ENCODE results near the gene NFX1. TPM values are rescaled to one million over a fixed set of nuclear protein-coding genes. Genes with fewer than 3 reads are reported as not detected.

The NFX1 gene
- total and polyA plus RNA-seq, 3 donors from 2014 or later, result 30.0 to 48.6 (median 46.7) TPM

DNA sequence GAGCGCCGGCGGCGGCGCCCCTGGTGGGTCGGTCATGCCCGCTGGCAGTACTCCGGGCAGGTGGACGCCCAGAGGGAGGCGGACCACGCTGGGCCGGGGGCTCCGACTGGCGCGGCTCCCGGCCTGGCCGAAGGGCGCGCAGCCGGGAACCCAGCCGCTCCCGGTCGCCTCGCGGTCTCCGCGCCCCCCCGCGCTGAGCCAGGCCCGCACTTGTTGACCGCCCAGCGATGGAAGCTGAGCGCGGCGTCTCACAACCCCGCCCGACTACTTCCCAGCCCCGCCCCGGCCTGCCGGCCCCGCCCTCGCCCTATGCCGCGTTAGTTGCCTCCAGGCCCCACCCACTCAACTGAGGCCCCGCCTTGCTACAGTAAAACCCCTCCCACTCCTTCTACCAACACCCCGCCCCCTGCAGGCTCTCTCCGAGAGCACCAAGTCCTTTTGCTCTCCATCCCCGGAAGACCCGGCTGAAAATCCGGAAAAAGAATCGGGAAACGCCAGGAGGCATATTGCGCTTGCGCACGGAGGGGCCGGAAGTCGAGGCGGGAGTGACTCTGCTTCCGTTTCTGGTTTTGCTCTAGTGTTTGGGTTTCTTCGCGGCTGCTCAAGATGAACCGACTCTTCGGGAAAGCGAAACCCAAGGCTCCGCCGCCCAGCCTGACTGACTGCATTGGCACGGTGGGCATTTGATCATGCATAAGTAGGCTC, 25.7 kb upstream of the NFX1 start, which contains the start of the genes BAG1 and CHMP5:
Gene BAG1 (minus strand): TSS at position 236 of the 705 bp plus-strand sequence.
Gene CHMP5 (plus strand): TSS at position 577 of the 705 bp plus-strand sequence. CDS start 30 bp downstream, at position 607.
- Histone ChIP-seq H3K4me1 (peaks cover 17% of the 10 kb centered on the region), H3K27ac (peak within 1 kb of the TSS; percentile 82 to 88), H3K27me3 (no peaks in the 10 kb centered on the region), H3K36me3 (ENCODE audit: low read depth, missing control alignments) (no peaks in the 10 kb centered on the region), H3K9me3 (no peaks in the 10 kb centered on the region), H3K4me3 (peak within 1 kb of the TSS; percentile 89 to 99)
- DNase-seq, result peak; percentile 100
- TF ChIP-seq POLR2A (IDR thresholded peaks at IDR 0.05), result no peak
- TF ChIP-seq, protein P1, sequence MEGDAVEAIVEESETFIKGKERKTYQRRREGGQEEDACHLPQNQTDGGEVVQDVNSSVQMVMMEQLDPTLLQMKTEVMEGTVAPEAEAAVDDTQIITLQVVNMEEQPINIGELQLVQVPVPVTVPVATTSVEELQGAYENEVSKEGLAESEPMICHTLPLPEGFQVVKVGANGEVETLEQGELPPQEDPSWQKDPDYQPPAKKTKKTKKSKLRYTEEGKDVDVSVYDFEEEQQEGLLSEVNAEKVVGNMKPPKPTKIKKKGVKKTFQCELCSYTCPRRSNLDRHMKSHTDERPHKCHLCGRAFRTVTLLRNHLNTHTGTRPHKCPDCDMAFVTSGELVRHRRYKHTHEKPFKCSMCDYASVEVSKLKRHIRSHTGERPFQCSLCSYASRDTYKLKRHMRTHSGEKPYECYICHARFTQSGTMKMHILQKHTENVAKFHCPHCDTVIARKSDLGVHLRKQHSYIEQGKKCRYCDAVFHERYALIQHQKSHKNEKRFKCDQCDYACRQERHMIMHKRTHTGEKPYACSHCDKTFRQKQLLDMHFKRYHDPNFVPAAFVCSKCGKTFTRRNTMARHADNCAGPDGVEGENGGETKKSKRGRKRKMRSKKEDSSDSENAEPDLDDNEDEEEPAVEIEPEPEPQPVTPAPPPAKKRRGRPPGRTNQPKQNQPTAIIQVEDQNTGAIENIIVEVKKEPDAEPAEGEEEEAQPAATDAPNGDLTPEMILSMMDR (IDR thresholded peaks at IDR 0.05), result peak; percentile 11 to 43 (median 21)
- intact Hi-C loops (cut with DNase I; ENCODE audit: low total_unique reads), result no loop called here
- WGBS, 2 donors, result 0 to 1% methylated on average over 28 to 52 of the region's 67 CpGs

DNA sequence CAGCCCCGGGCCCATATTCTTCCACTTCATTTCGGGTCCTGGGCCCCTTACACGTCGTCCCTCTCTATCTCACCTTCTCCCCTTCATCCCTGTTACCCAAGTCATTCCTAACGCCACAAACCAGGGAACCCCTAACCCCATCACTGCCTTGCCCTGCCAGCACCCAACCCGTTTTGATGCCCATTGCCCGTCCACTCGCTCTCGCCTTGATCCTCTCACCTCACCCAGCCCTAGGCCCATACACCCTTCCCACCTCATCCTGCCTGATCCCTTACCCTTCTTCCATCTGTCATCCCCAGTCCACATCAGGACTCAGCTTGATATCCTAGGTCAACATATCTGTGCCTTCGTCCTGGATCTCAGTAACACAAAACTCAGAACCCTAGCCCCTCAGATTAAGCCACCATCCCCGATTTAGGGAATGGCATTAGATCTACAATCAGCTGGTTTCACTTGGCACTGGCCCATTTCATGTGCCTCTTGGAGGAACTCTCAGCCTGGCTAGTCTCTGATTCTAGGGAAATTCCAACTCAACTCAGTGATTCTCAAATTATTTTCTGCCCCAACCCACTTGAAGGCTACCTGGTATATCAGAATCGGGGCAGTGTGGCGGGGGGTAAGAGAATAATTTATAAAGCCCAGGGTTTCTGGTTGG, 25.0 kb upstream of the NFX1 start:
- TF ChIP-seq, protein P1 (IDR thresholded peaks at IDR 0.05), result no peak
- no peak for TF ChIP-seq POLR2A (IDR thresholded peaks at IDR 0.05)
- Histone ChIP-seq H3K27me3 (no peaks in the 10 kb centered on the region), H3K9me3 (no peaks in the 10 kb centered on the region), H3K36me3 (ENCODE audit: low read depth, missing control alignments) (no peaks in the 10 kb centered on the region), H3K4me3 (peak overlapping the region; percentile 89 to 99), H3K27ac (peak overlapping the region; percentile 72 to 88), H3K4me1 (peaks cover 17% of the 10 kb centered on the region)
- 16 to 20% methylated on average over 13 of the region's 13 CpGs for WGBS, 2 donors
- intact Hi-C loops (cut with DNase I; ENCODE audit: low total_unique reads), result no loop called here
- DNase-seq, result no peak

DNA sequence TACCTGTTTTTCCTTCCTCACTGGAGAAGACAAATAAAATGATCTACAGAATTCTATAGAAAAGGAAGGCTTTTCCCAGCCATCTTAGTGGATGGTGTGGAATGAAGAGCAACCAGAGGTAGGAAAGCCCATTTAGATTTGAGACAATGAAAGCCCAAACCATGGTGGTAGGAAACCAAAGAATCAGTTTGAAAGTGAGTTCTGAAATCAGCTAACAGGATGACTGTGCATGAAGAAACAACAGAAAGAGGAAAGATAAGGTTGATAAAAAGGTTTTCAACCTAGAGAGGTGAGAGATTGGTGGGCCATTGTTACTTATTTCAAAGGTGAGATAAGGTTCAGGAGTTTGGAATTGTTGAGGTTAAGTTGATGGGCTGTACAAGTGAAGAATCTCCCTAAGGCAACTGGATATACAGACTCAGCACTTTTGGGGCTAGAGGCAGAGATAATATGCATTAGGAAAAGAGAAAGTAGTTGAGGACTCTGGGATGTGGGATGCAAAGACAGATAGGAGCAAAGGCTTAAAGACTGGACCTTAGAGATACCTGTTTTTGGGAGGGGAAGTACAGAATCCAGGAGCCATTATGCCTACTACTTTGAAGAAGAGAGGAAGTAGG, 23.1 kb upstream of the NFX1 start:
- no peak for DNase-seq
- Histone ChIP-seq H3K27me3 (no peaks in the 10 kb centered on the region), H3K4me1 (peaks cover 17% of the 10 kb centered on the region), H3K27ac (no peak overlapping the region), H3K36me3 (ENCODE audit: low read depth, missing control alignments) (no peaks in the 10 kb centered on the region), H3K4me3 (no peak overlapping the region), H3K9me3 (no peaks in the 10 kb centered on the region)
- intact Hi-C loops (cut with DNase I; ENCODE audit: low total_unique reads), result no loop called here
- TF ChIP-seq, protein P1 (IDR thresholded peaks at IDR 0.05), result no peak
- TF ChIP-seq POLR2A (IDR thresholded peaks at IDR 0.05), result no peak

DNA sequence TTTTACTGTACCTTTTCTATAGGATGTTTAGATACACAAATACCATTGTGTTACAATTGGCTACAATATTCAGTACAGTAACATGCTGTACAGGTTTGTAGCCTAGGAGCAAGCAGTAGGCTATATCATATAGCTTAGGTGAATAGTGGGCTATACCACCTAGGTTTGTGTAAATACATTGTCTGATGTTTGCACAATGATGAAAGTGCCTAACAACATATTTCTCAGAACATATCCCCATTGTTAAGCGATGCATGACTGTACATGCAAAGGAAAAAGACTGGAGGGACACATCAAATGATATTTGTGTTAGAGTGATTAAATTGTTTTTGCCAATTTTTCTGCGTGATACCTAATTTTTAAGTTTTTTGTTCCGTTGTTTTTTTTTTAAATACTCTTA, 20.2 kb upstream of the NFX1 start:
- Histone ChIP-seq H3K27ac (no peak overlapping the region), H3K9me3 (no peaks in the 10 kb centered on the region), H3K4me3 (no peak overlapping the region), H3K27me3 (no peaks in the 10 kb centered on the region), H3K4me1 (peaks cover 9% of the 10 kb centered on the region), H3K36me3 (ENCODE audit: low read depth, missing control alignments) (no peaks in the 10 kb centered on the region)
- DNase-seq, result no peak
- whole genome bisulfite sequencing, 2 donors, result 97 to 98% methylated on average over 3 of the region's 3 CpGs
- intact Hi-C loops (cut with DNase I; ENCODE audit: low total_unique reads), result no loop called here
- no peak for TF ChIP-seq POLR2A (IDR thresholded peaks at IDR 0.05)
- TF ChIP-seq, protein P1 (IDR thresholded peaks at IDR 0.05), result no peak

Measured in testis (tissue), 3 donors.